ENCODE results near the gene ATP7A. TPM values are rescaled to one million over a fixed set of nuclear protein-coding genes. Genes with fewer than 3 reads are reported as not detected.

The ATP7A gene
- total and polyA plus RNA-seq, 8 donors: 14.9 to 20.8 (median 18.3) TPM

- ATAC-seq (no peak), DNase-seq (no peak)
- no peaks in the 10 kb centered on the region for H3K36me3 ChIP-seq
- intact Hi-C loops (cut with DNase I): no loop called here
- TF ChIP-seq, protein P1, sequence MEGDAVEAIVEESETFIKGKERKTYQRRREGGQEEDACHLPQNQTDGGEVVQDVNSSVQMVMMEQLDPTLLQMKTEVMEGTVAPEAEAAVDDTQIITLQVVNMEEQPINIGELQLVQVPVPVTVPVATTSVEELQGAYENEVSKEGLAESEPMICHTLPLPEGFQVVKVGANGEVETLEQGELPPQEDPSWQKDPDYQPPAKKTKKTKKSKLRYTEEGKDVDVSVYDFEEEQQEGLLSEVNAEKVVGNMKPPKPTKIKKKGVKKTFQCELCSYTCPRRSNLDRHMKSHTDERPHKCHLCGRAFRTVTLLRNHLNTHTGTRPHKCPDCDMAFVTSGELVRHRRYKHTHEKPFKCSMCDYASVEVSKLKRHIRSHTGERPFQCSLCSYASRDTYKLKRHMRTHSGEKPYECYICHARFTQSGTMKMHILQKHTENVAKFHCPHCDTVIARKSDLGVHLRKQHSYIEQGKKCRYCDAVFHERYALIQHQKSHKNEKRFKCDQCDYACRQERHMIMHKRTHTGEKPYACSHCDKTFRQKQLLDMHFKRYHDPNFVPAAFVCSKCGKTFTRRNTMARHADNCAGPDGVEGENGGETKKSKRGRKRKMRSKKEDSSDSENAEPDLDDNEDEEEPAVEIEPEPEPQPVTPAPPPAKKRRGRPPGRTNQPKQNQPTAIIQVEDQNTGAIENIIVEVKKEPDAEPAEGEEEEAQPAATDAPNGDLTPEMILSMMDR (IDR thresholded peaks at IDR 0.05): no peak
- no peak overlapping the region for H3K27ac ChIP-seq
- peaks cover 0 to 10% of the 10 kb centered on the region in 2 donors for H3K4me1 ChIP-seq
- H3K27me3 ChIP-seq: no peaks in the 10 kb centered on the region
- no peak overlapping the region for H3K4me3 ChIP-seq
- H3K9me3 ChIP-seq: no peaks in the 10 kb centered on the region
These were observed 41.7 kb downstream of the ATP7A start for GRCh38 chrX:77952173-77952572.

GRCh38 chrX:77953302-77953701, 42.8 kb downstream of the ATP7A start:
- H3K4me1 ChIP-seq: peaks cover 0 to 10% of the 10 kb centered on the region in 2 donors
- peak overlapping the region in 1 of 2 donors; percentile 18 for H3K27ac ChIP-seq
- no peaks in the 10 kb centered on the region for H3K27me3 ChIP-seq
- no peak for DNase-seq
- no peaks in the 10 kb centered on the region for H3K36me3 ChIP-seq
- intact Hi-C loops (cut with DNase I): no loop called here
- ATAC-seq: peak; percentile 44
- no peaks in the 10 kb centered on the region for H3K9me3 ChIP-seq
- no peak overlapping the region for H3K4me3 ChIP-seq
- TF ChIP-seq, protein P1 (IDR thresholded peaks at IDR 0.05): no peak

DNA sequence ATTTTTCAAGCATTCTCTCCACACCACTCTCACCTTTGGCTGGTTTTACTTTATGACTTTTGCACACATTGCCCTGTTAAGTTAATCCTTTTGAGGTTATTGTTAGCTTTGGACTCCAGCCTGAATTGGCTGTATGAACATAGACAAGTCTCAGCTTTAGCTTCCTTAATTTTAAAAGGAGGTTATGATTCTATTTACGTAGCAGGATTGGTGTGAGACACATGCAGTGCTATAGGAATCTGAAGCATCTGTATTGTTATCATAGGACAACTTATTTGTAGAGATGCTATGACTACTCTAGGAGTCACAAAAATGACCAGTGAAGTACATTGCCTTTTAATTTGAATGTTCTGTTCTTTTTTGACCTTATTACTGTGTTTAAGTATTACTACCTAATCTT, 43.2 kb downstream of the ATP7A start:
- Histone ChIP-seq H3K9me3 (no peaks in the 10 kb centered on the region), H3K27ac (no peak overlapping the region), H3K36me3 (no peaks in the 10 kb centered on the region), H3K4me1 (peaks cover 0 to 10% of the 10 kb centered on the region in 2 donors), H3K27me3 (no peaks in the 10 kb centered on the region), H3K4me3 (no peak overlapping the region)
- peak; percentile 69 for ATAC-seq
- DNase-seq: no peak
- TF ChIP-seq, protein P1 (IDR thresholded peaks at IDR 0.05): no peak
- intact Hi-C loops (cut with DNase I): no loop called here

GRCh38 chrX:77960567-77960966, 50.1 kb downstream of the ATP7A start:
- no peak for DNase-seq
- no peak for ATAC-seq
- Histone ChIP-seq H3K9me3 (no peaks in the 10 kb centered on the region), H3K36me3 (no peaks in the 10 kb centered on the region), H3K4me3 (no peak overlapping the region), H3K4me1 (no peaks in the 10 kb centered on the region), H3K27ac (no peak overlapping the region), H3K27me3 (no peaks in the 10 kb centered on the region)
- TF ChIP-seq, protein P1 (IDR thresholded peaks at IDR 0.05): no peak
- intact Hi-C loops (cut with DNase I): no loop called here

- H3K36me3 ChIP-seq: no peaks in the 10 kb centered on the region
- no peak for DNase-seq
- no peak overlapping the region for H3K4me3 ChIP-seq
- intact Hi-C loops (cut with DNase I): no loop called here
- TF ChIP-seq, protein P1 (IDR thresholded peaks at IDR 0.05): no peak
- H3K9me3 ChIP-seq: no peaks in the 10 kb centered on the region
- H3K27me3 ChIP-seq: no peaks in the 10 kb centered on the region
- H3K4me1 ChIP-seq: no peaks in the 10 kb centered on the region
- no peak for ATAC-seq
- H3K27ac ChIP-seq: no peak overlapping the region
These were observed 50.6 kb downstream of the ATP7A start for GRCh38 chrX:77961063-77961462.

Data from left lung (tissue), 10 donors.